ENCODE results near the gene LPP.

The LPP gene

DNA sequence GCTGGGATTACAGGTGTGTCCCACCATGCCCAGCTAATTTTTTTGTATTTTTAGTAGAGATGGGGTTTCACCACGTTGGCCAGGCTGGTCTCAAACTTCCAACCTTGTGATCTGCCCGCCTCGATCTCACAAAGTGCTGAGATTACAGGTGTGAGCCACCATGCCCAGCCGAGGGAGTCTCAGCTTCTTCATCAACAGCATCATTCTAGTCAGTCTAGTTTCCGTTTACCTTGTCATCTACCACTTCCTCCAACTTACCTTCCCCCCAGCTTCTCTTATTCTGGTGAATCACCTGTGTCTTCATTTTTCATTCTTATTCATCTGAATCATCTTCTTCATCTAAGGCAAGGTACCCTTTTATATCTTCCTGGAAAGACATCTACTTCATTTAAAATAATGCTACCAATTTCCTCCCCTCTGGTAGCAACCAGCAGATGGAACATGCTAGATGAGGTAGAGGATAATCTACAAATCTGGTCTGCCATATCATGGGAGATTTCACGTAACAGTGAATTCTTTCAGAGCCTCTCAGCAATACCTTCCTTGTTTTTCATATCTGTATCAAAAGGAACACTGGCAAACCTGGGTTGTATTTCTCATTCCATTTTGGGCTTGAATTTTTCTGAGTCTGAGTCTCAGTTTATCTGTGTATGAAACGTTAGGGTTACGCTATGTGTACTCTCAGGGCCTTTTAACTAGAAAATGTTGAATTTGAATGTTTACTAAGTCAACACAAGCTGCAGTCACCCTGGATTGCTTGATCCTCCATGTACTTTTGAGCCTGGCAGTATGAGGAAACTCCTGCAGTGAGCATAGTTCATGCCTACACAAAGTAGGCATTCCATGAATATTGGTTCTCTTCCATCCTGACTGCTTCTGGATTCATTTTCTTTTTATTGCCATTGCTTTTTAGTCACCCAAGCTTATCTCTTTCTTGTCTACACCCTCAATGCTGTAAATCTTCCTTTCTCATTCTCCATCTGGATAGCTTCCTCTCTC is 16.8 kb downstream of the LPP start:
- peak; percentile 37 to 43 for DNase-seq (ENCODE audit: low read depth in 2 of 2)

- no peak for DNase-seq (ENCODE audit: low read depth in 2 of 2)
Measured at GRCh38 chr3:188171682-188172467, 17.9 kb downstream of the LPP start.

- DNase-seq (ENCODE audit: low read depth in 2 of 2), result no peak
Measured at GRCh38 chr3:188174317-188175044, 20.5 kb downstream of the LPP start.

- DNase-seq (ENCODE audit: low read depth in 2 of 2), result no peak
Measured at GRCh38 chr3:188176476-188176875, 22.5 kb downstream of the LPP start.

- DNase-seq (ENCODE audit: low read depth in 2 of 2), result no peak
Measured at GRCh38 chr3:188176884-188177283, 22.9 kb downstream of the LPP start.

- DNase-seq (ENCODE audit: low read depth in 2 of 2), result no peak
Measured at GRCh38 chr3:188177721-188178120, 23.8 kb downstream of the LPP start.

GRCh38 chr3:188178293-188178936 is 24.5 kb downstream of the LPP start:
- DNase-seq (ENCODE audit: low read depth in 2 of 2), result no peak

GRCh38 chr3:188179006-188179966 is 25.3 kb downstream of the LPP start:
- DNase-seq (ENCODE audit: low read depth in 2 of 2), result no peak

- no peak for DNase-seq (ENCODE audit: low read depth in 2 of 2)
Measured at GRCh38 chr3:188180114-188180513, 26.2 kb downstream of the LPP start.

DNA sequence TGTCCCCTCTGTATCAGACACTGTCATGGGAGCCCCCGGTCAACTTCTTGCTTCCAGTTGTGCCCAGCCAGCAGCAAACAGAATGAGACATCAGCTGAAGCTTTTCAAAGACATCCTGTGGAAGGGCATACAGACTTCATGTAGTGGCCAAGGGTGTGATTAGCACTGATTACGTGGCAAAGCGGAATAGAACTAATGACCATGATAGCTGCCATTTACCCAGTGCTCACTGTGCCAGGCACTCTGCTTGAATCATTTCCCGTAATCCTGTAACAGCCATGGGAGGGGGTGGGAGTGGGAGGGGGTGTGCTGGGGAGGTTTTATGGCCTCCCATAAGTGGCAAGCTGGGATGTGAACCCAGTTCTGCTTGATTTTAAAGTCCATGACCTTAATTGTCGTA is 29.5 kb downstream of the LPP start:
- no peak for DNase-seq (ENCODE audit: low read depth in 2 of 2)

DNA sequence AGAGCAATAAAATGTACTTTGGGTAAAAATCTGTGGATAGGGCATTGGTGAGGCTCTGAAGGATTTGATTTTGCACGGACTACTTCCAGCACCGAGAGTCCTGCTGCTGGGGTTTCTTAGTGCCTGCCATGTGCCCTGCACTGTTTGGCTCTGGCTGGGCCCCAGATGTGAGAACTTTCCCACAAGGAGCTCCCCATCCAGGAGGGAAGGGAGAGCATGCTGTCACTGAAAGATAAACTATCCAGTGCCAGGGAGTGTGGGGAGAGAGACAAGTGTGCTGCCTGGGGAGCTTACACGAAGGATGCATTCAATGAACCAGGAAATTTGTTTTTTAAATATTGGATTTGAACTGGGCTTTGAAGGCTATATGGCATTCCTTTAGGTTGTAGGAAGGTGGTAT is 30.2 kb downstream of the LPP start:
- no peak for DNase-seq (ENCODE audit: low read depth in 2 of 2)

GRCh38 chr3:188184649-188185048 is 30.7 kb downstream of the LPP start:
- DNase-seq (ENCODE audit: low read depth in 2 of 2), result no peak

- DNase-seq (ENCODE audit: low read depth in 2 of 2), result no peak
Measured at GRCh38 chr3:188185717-188186251, 31.8 kb downstream of the LPP start.

- DNase-seq (ENCODE audit: low read depth in 2 of 2), result no peak
Measured at GRCh38 chr3:188187053-188187452, 33.1 kb downstream of the LPP start.

DNA sequence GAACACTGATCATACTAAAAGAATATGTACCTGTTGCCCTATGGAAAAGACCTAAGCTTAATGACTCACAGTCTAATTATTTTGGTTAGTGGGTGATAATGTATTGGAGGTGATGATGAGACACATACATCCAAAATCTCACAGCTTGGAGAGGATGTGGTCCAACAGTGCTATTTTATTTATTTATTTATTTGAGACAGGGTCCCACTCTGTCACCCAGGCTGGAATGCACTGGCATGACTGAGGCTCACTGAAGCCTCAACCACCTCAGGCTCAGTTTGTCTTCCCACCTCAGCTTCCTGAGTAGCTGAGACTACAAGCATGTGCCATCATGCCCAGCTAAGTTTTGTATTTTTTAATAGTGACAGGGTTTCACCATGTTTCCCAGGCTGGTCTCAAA is 35.0 kb downstream of the LPP start:
- no peak for DNase-seq (ENCODE audit: low read depth in 2 of 2)

DNA sequence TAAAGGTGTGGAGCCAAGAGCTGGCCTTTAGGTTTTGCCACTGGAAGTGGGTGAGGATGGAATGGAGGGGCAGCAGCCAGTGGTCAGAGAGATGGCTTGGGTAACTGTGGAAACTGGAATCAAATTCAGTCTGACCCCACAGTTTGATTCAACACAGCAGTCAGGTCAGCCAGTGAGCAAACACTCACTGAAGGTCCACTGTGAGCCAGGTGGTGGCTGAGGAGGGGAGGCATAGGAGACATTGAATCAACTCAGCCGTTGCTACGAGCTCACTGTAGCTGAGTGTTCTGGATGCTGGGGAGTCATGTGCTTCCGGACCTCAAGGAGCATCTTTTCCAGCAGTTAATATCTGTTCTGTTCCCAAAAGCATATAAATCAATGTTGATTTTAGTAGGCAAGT is 37.5 kb downstream of the LPP start:
- DNase-seq (ENCODE audit: low read depth in 2 of 2), result no peak

- no peak for DNase-seq (ENCODE audit: low read depth in 2 of 2)
Measured at GRCh38 chr3:188192034-188192433, 38.1 kb downstream of the LPP start.

- DNase-seq (ENCODE audit: low read depth in 2 of 2), result no peak
Measured at GRCh38 chr3:188194332-188194731, 40.4 kb downstream of the LPP start.

- no peak for DNase-seq (ENCODE audit: low read depth in 2 of 2)
Measured at GRCh38 chr3:188196232-188196990, 42.5 kb downstream of the LPP start.

All from stimulated activated CD4-positive, alpha-beta T cell treated with anti-CD3 and anti-CD28 coated beads, Interleukin-1b, Interleukin-23, amount 100 ng/mL, for 4 hours (primary cell).